ENCODE results near the gene LRRC46. TPM values are rescaled to one million over a fixed set of nuclear protein-coding genes. Genes with fewer than 3 reads are reported as not detected.

LRRC46 gene
- total RNA-seq, 1 donor from 2014 or later, result 11.6 TPM

DNA sequence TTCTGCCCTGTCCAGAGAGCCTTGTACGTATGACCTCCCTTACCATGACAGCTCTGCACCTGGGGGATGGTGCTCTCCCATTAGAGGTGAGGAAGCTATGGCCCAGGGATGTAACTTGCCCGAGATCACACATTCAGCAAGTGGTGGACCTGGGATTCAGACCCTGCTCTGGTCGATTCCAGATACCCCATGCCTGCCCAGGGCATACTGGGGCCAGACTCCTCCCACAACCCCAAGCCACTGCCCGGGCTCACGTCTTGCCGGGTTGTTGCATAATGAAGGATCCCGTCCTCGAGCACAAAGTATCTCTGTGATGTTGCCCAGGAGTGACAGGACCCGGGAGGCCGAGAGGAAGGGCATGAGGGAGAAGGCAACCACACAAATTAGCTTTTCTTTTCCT lies 12.0 kb upstream of the LRRC46 start:
- DNase-seq, result peak; percentile 28
- intact Hi-C loops (cut with DNase I), result no loop called here
- Histone ChIP-seq H3K27me3 (ENCODE audit: low read depth) (no peaks in the 10 kb centered on the region), H3K4me3 (no peak overlapping the region), H3K4me1 (peaks cover 31% of the 10 kb centered on the region), H3K9me3 (no peaks in the 10 kb centered on the region), H3K36me3 (peaks cover 64% of the 10 kb centered on the region), H3K27ac (no peak overlapping the region)
- TF ChIP-seq CTCF (IDR thresholded peaks at IDR 0.05), result no peak
- no peak for ATAC-seq

- DNase-seq, result peak; percentile 51
- Histone ChIP-seq H3K4me1 (peaks cover 31% of the 10 kb centered on the region), H3K27me3 (ENCODE audit: low read depth) (no peaks in the 10 kb centered on the region), H3K36me3 (peaks cover 63% of the 10 kb centered on the region), H3K4me3 (peak overlapping the region; percentile 65), H3K9me3 (no peaks in the 10 kb centered on the region), H3K27ac (peak overlapping the region; percentile 62)
- TF ChIP-seq CTCF (IDR thresholded peaks at IDR 0.05), result no peak
- peak; percentile 53 to 66 for ATAC-seq
- intact Hi-C loops (cut with DNase I), result no loop called here
Measured at GRCh38 chr17:47820033-47820789, 11.3 kb upstream of the LRRC46 start.

- peaks cover 62% of the 10 kb centered on the region for H3K36me3 ChIP-seq
- H3K27ac ChIP-seq, result peak overlapping the region; percentile 62
- no peak for TF ChIP-seq CTCF (IDR thresholded peaks at IDR 0.05)
- H3K4me1 ChIP-seq, result peaks cover 31% of the 10 kb centered on the region
- H3K27me3 ChIP-seq (ENCODE audit: low read depth), result no peaks in the 10 kb centered on the region
- H3K9me3 ChIP-seq, result no peaks in the 10 kb centered on the region
- DNase-seq, result no peak
- peak in 1 of 2 donors; percentile 1 for ATAC-seq
- intact Hi-C loops (cut with DNase I), result no loop called here
- peak overlapping the region; percentile 65 for H3K4me3 ChIP-seq
Measured at GRCh38 chr17:47821031-47821423, 10.4 kb upstream of the LRRC46 start.

DNA sequence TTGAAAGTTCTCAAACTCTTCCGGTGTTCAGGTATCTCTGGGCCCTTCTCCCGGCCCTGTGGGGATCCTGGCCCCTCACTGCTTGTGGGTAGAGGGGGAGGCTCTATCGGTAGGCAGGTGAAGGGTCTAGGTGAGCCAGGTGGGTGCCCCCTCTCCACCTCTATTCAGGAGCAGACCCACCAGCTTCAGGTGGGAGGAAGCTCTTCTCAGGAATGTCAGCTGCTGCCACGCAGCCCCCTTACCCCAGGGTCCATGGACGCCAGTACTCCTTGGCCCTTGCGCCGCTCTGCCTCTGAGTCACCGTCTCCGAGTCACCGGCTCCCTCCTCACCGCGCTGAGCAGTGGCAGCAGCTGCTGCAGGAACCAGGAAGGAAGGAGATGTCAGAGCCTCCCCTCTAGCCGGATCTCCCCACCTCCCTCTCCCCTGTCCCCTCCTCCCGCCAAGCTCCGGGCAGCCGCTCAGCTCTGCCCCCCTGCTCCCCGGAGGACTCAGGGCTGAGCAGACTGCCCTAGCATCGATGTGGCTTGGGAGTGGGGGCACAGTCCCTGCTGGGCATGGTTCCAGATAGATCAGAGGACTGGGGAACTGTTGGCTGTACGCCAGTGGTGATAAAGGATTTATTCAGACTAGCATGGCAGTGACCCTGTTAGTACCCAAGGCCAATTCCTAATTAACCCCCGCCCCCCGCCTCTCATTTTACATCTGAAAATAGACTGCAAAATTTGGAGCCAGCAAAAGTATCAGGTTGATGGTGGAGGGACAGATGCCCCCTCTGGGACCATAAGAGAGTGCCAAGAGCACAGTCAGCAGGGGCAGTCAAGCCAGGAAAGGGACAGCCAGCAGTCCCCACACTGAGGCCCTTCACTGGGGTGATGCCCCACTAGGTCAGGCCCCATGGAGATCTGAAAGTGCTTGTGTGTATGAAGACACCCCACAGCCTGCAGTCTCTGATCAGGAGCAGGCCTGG lies 9.8 kb upstream of the LRRC46 start, which contains the start of gene OSBPL7:
Gene OSBPL7 (minus strand): TSS at position 371 of the 968 bp plus-strand sequence. CDS start 1,516 bp downstream, outside the sequence.
- peak within 1 kb of the TSS; percentile 65 for H3K4me3 ChIP-seq
- peaks cover 31% of the 10 kb centered on the region for H3K4me1 ChIP-seq
- intact Hi-C loops (cut with DNase I), result no loop called here
- peak within 1 kb of the TSS; percentile 62 for H3K27ac ChIP-seq
- no peaks in the 10 kb centered on the region for H3K9me3 ChIP-seq
- H3K36me3 ChIP-seq, result peaks cover 62% of the 10 kb centered on the region
- DNase-seq (peak; percentile 79), ATAC-seq (peak; percentile 88)
- no peaks in the 10 kb centered on the region for H3K27me3 ChIP-seq (ENCODE audit: low read depth)
- no peak for TF ChIP-seq CTCF (IDR thresholded peaks at IDR 0.05)

GRCh38 chr17:47822785-47823184 lies 8.7 kb upstream of the LRRC46 start:
- Histone ChIP-seq H3K4me3 (no peak overlapping the region), H3K4me1 (peaks cover 31% of the 10 kb centered on the region), H3K27me3 (ENCODE audit: low read depth) (no peaks in the 10 kb centered on the region), H3K36me3 (peaks cover 62% of the 10 kb centered on the region), H3K9me3 (no peaks in the 10 kb centered on the region), H3K27ac (no peak overlapping the region)
- DNase-seq (no peak), ATAC-seq (no peak)
- TF ChIP-seq CTCF (IDR thresholded peaks at IDR 0.05), result no peak
- intact Hi-C loops (cut with DNase I), result no loop called here
